HepG2 (cell line): Measurements from ENCODE around the gene OR4D6. TPM values are rescaled to one million over a fixed set of nuclear protein-coding genes. Genes with fewer than 3 reads are reported as not detected.

Experiments used
- ATAC-seq: fragments of 200-7000 bp; cut with Tn5 transposase; 3 replicates; pipeline ENCODE4 v1.9.1; 2020; ENCODE audit warnings: mild to moderate bottlenecking, moderate library complexity
- BruUV-seq: library from RNA; stranded (reverse); fragments of 400-500 nt; replicated peaks from 2 replicates; lab custom pipeline; 2021; lab: Mats Ljungman, UMichigan
- CTCF ChIA-PET: fragments of 300-600 bp; formaldehyde crosslinking; extraction: SDS; loops from one replicate; lab custom pipeline; 2021; ENCODE audit warnings: low total read pairs, inconsistent platforms, low intra/inter-chr PET ratio; lab: Yijun Ruan, JAX
- POLR2A ChIA-PET: fragments of 350-600 bp; sonication (Branson Sonifier 250); formaldehyde crosslinking; loops from one replicate; lab custom pipeline; 2020; ENCODE audit warnings: antibody characterized with exemption, inconsistent platforms; lab: Yijun Ruan, JAX
- DNase-seq: peaks from one replicate; pipeline ENCODE4 v3.0.0-alpha.2; 2015; ENCODE audit warnings: low spot score
- FAIRE-seq: peaks from 3 replicates; lab custom pipeline; 2011; peaks lifted over from hg19 to GRCh38; lab: Jason Lieb, UNC
- H2AFZ ChIP-seq: one replicate; pipeline ENCODE4 v1.6.1; 2011; ENCODE audit warnings: low read length, inconsistent platforms
- H3K27ac ChIP-seq: fragments of 300-600 bp; 3 replicates; pipeline ENCODE4 v1.8.0; 2011; ENCODE audit warnings: mixed run types, mild to moderate bottlenecking, mixed read lengths, low read length, inconsistent platforms; ENCODE audit not compliant: insufficient read depth; ENCODE audit errors: extremely low read length
- H3K27me3 ChIP-seq, 2 experiments: fragments of 200-600 bp in 1 of 2; 2 replicates in 1 of 2; 3 replicates in 1 of 2; pipeline versions ENCODE4 v1.6.0 to v1.8.0; 2011; ENCODE audit warnings: low read length in 2 of 2, mild to moderate bottlenecking in 2 of 2, moderate library complexity in 2 of 2, inconsistent platforms in 1 of 2; ENCODE audit not compliant: insufficient read depth in 2 of 2, control insufficient read depth in 1 of 2
- H3K36me3 ChIP-seq, 2 experiments: fragments of 200-600 bp in 1 of 2; replicated peaks in 1 of 2; 2 replicates in 1 of 2; 3 replicates in 1 of 2; pipeline versions ENCODE4 v1.5.1 to v1.8.0; 2011; ENCODE audit warnings: low read length in 2 of 2, inconsistent platforms in 1 of 2; ENCODE audit not compliant: insufficient read depth in 2 of 2, control insufficient read depth in 1 of 2
- H3K4me1 ChIP-seq: 2 replicates; pipeline ENCODE4 v1.5.1; 2012; ENCODE audit warnings: low read length, inconsistent platforms; ENCODE audit not compliant: insufficient read depth
- H3K4me2 ChIP-seq: 2 replicates; pipeline ENCODE4 v1.6.0; 2011; ENCODE audit warnings: low read depth, low read length, inconsistent platforms
- H3K4me3 ChIP-seq, 3 experiments: fragments of 200-600 bp in 1 of 3; sonication (generic), shearing (Covaris generic) in 1 of 3; replicated peaks in 1 of 3; 2 replicates each; pipeline ENCODE4 v1.5.1; 2011 to 2016; ENCODE audit warnings: low read length in 3 of 3, inconsistent platforms in 2 of 3, low read depth in 2 of 3, mild to moderate bottlenecking in 2 of 3, control low read depth in 1 of 3, mixed read lengths in 1 of 3; ENCODE audit not compliant: insufficient read depth in 1 of 3
- H3K79me2 ChIP-seq: one replicate; pipeline ENCODE4 v1.6.1; 2011; ENCODE audit warnings: low read length, inconsistent platforms; ENCODE audit not compliant: insufficient read depth
- H3K9ac ChIP-seq: 2 replicates; pipeline ENCODE4 v1.6.0; 2011; ENCODE audit warnings: mild to moderate bottlenecking, low read depth, low read length, inconsistent platforms; ENCODE audit not compliant: insufficient read depth
- H3K9me3 ChIP-seq: 2 replicates; pipeline ENCODE4 v1.5.1; 2012; ENCODE audit warnings: mild to moderate bottlenecking, low read length
- H4K20me1 ChIP-seq: 2 replicates; pipeline ENCODE4 v1.6.0; 2011; ENCODE audit warnings: inconsistent platforms, mild to moderate bottlenecking, low read length, moderate library complexity; ENCODE audit not compliant: insufficient read depth
- CEBPB ChIP-seq: IDR thresholded peaks from 2 replicates; pipeline ENCODE4 v1.6.1; 2011; ENCODE audit warnings: low read depth, low read length, improper control_type of control experiment, borderline replicate concordance
- HMGXB4 ChIP-seq, 2 experiments: sonication (generic) in 1 of 2; formaldehyde crosslinking in 1 of 2; IDR thresholded peaks; 2 replicates each; pipeline versions ENCODE4 v1.4.0 to v1.6.1; 2018 to 2020; ENCODE audit warnings: missing genetic modification reagents in 2 of 2, borderline replicate concordance in 1 of 2, low read depth in 1 of 2, mild to moderate bottlenecking in 1 of 2, missing biosample characterization in 1 of 2
- LBX2 ChIP-seq: sonication (generic); formaldehyde crosslinking; IDR thresholded peaks from 2 replicates; pipeline ENCODE4 v1.5.0; 2020; ENCODE audit warnings: missing genetic modification reagents, mild to moderate bottlenecking, borderline replicate concordance
- NAIF1 ChIP-seq: sonication (generic); formaldehyde crosslinking; IDR thresholded peaks from 2 replicates; pipeline ENCODE4 v1.5.0; 2020; ENCODE audit warnings: mild to moderate bottlenecking, missing genetic modification reagents, borderline replicate concordance
- NCOA1 ChIP-seq: sonication (generic); formaldehyde crosslinking; IDR thresholded peaks from 2 replicates; pipeline ENCODE4 v1.9.0; 2021; ENCODE audit warnings: missing genetic modification reagents
- NFE2L1 ChIP-seq: sonication (generic); formaldehyde crosslinking; IDR thresholded peaks from 2 replicates; pipeline ENCODE4 v1.4.0; 2020; ENCODE audit warnings: missing genetic modification reagents, mild to moderate bottlenecking, borderline replicate concordance
- SAP130 ChIP-seq: IDR thresholded peaks from 2 replicates; pipeline ENCODE4 v1.6.1; 2016; ENCODE audit warnings: low read depth
- SMARCC2 ChIP-seq: fragments of 450-650 bp; IDR thresholded peaks from 2 replicates; pipeline ENCODE4 v1.6.1; 2017; ENCODE audit warnings: antibody characterized with exemption, mild to moderate bottlenecking
- TMF1 ChIP-seq: sonication (generic); formaldehyde crosslinking; IDR thresholded peaks from 2 replicates; pipeline ENCODE4 v1.8.1; 2022; ENCODE audit warnings: low read depth, missing genetic modification reagents
- ZNF780A ChIP-seq: sonication (generic); formaldehyde crosslinking; IDR thresholded peaks from 2 replicates; pipeline ENCODE4 v1.8.0; 2022; ENCODE audit warnings: mild to moderate bottlenecking, missing genetic modification reagents, moderate library complexity
- WGBS: methylation state at CpG from one replicate; pipeline ENCODE4 v1.1.6; 2017; ENCODE audit warnings: low lambda C conversion rate; 5-methylcytosine and 5-hydroxymethylcytosine counted together
- in situ Hi-C: cut with HindIII; loops from 2 replicates; pipeline ENCODE4 v1.10.0; 2017; ENCODE audit warnings: low pct_unique_long_range_greater_than_20kb; ENCODE audit not compliant: extremely low pct_ligation_motif_present
- intact Hi-C: fragments of 100-400 bp; cut with micrococcal nuclease; formaldehyde crosslinking; loops from one replicate; pipeline ENCODE4 v1.10.0; 2022; ENCODE audit not compliant: unreplicated experiment
- polyA plus RNA-seq, 8 experiments: library from polyadenylated mRNA; depleted of rRNA in 3 of 8; stranded (reverse) in 7 of 8; unstranded in 1 of 8; fragments of >200 nt; fragmentation: Illumina TruSeq in 4 of 8; extraction: Trizol in 4 of 8; gene quantifications; 2 replicates each; pipeline versions ENCODE4 v1.2.1 to v1.2.3, GENCODE V29; 2011 to 2016; ENCODE audit warnings: low read depth in 4 of 8, missing spikeins in 1 of 8, mixed read lengths in 1 of 8; ENCODE audit not compliant: insufficient read depth in 1 of 8
- total RNA-seq, 5 experiments: library from RNA; depleted of rRNA; stranded (reverse); fragments of >200 nt; fragmentation: Illumina TruSeq; extraction: Trizol; gene quantifications; 2 replicates each; pipeline ENCODE4 v1.2.3, GENCODE V29; 2016; ENCODE audit warnings: low read depth in 1 of 5
- TF ChIP-seq, protein P1 (sequence below): IDR thresholded peaks from 2 replicates; pipeline ENCODE4 v1.6.1; 2016; ENCODE audit warnings: low read depth, control low read depth
- TF ChIP-seq, protein P2 (sequence below): sonication (generic); formaldehyde crosslinking; IDR thresholded peaks from 2 replicates; pipeline ENCODE4 v1.9.0; 2021; ENCODE audit warnings: missing genetic modification reagents, borderline replicate concordance

Gene OR4D6
- total and polyA plus RNA-seq, 2 of the 13 experiments (the other 11 are each of a cell fraction or from before 2014, with no cell fraction given) = not detected

GRCh38 chr11:59456661-59457060 lies at the start of gene OR4D6 (continued):
- no peak for TF ChIP-seq LBX2 (CRISPR knock-in tag)
- no peak for TF ChIP-seq TMF1 (CRISPR knock-in tag)
- TF ChIP-seq, all 625 proteins: peak for 0

DNA sequence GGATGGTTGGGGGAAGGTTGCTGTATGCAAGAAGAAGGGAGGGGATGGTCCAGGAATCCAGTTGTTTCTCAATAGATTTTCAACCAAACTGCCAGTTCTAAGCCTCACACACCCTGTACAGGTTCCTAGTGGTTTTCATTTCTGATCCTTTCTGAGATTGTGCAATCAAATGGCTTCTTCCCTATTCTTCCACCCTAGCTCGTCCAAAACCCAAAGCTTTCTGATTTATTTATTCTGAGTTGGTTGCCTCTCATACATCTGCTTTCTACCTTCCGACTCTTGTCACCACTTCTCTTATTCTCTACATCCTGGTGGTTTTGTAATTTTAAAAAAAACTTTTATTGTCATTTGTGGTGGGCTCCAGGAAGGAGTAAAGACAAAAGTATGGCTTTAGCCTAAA lies 43.1 kb upstream of the OR4D6 start:
- ChIA-PET POLR2A (no interaction called here), CTCF (no interaction called here)
- Histone ChIP-seq H3K27ac (no peak overlapping the region), H3K9me3 (no peaks in the 10 kb centered on the region), H3K27me3 (no peaks in the 10 kb centered on the region), H4K20me1 (no peaks in the 10 kb centered on the region), H3K4me2 (no peak overlapping the region), H3K36me3 (no peaks in the 10 kb centered on the region), H2AFZ (no peak overlapping the region), H3K79me2 (no peaks in the 10 kb centered on the region), H3K4me3 (no peak overlapping the region), H3K4me1 (no peaks in the 10 kb centered on the region), H3K9ac (no peak overlapping the region)
- in situ Hi-C loops = no loop called here
- ATAC-seq (no peak), DNase-seq (no peak), FAIRE-seq (no peak)
- intact Hi-C loops = no loop called here
- WGBS = 2% methylated on average over 2 of the region's 2 CpGs
- no TSS peak for BruUV-seq
- no peak for TF ChIP-seq SMARCC2
- peak; percentile 54; the same call in 1 of the 2 replicates for TF ChIP-seq CEBPB

DNA sequence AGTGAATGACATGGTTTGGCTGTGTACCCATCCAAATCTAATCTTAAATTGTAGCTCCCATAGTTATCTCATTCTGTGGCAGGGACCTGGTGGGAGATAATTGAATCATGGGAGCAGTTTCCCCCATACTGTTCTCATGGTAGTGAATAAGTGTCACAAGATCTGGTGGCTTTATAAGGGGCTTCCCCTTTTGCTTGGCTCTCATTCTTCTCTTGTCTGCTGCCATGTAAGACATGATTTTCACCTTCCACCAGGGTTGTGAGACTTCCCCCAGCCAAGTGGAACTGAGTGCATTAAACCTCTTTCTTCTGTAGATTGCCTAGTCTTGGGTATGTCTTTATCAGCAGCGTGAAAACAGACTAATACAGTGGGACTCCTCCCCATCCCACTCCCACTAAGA lies 41.6 kb upstream of the OR4D6 start:
- POLR2A ChIA-PET = no interaction called here
- BruUV-seq = no TSS peak
- TF ChIP-seq, protein P1, sequence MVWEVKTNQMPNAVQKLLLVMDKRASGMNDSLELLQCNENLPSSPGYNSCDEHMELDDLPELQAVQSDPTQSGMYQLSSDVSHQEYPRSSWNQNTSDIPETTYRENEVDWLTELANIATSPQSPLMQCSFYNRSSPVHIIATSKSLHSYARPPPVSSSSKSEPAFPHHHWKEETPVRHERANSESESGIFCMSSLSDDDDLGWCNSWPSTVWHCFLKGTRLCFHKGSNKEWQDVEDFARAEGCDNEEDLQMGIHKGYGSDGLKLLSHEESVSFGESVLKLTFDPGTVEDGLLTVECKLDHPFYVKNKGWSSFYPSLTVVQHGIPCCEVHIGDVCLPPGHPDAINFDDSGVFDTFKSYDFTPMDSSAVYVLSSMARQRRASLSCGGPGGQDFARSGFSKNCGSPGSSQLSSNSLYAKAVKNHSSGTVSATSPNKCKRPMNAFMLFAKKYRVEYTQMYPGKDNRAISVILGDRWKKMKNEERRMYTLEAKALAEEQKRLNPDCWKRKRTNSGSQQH (CRISPR knock-in tag) = no peak
- no peak for TF ChIP-seq ZNF780A (CRISPR knock-in tag)
- no peak for TF ChIP-seq NFE2L1 (CRISPR knock-in tag)
- no peak for TF ChIP-seq SAP130
- no peak for TF ChIP-seq HMGXB4 (CRISPR knock-in tag; IDR thresholded peaks at IDR 0.05; ENCODE audit: borderline replicate concordance in 1 of 2, low read depth in 1 of 2)
- TF ChIP-seq NAIF1 (CRISPR knock-in tag) = no peak
- TF ChIP-seq, protein P2, sequence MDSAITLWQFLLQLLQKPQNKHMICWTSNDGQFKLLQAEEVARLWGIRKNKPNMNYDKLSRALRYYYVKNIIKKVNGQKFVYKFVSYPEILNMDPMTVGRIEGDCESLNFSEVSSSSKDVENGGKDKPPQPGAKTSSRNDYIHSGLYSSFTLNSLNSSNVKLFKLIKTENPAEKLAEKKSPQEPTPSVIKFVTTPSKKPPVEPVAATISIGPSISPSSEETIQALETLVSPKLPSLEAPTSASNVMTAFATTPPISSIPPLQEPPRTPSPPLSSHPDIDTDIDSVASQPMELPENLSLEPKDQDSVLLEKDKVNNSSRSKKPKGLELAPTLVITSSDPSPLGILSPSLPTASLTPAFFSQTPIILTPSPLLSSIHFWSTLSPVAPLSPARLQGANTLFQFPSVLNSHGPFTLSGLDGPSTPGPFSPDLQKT (CRISPR knock-in tag) = no peak
- no peak for TF ChIP-seq NCOA1 (CRISPR knock-in tag)

More for the DNA sequence above, 41.6 kb upstream of the OR4D6 start:
- no peaks in the 10 kb centered on the region for H3K9me3 ChIP-seq
- CTCF ChIA-PET = no interaction called here
- WGBS = 0% methylated on average over 1 of the region's 1 CpG
- no peak overlapping the region for H3K4me3 ChIP-seq
- no peaks in the 10 kb centered on the region for H3K27me3 ChIP-seq
- H3K4me2 ChIP-seq = no peak overlapping the region
- no peaks in the 10 kb centered on the region for H4K20me1 ChIP-seq
- H3K36me3 ChIP-seq = no peaks in the 10 kb centered on the region
- H2AFZ ChIP-seq = no peak overlapping the region
- DNase-seq (no peak), FAIRE-seq (no peak), ATAC-seq (no peak)
- no peak overlapping the region for H3K9ac ChIP-seq
- H3K27ac ChIP-seq = no peak overlapping the region
- in situ Hi-C loops (no loop called here), intact Hi-C loops (no loop called here)
- H3K79me2 ChIP-seq = no peaks in the 10 kb centered on the region
- H3K4me1 ChIP-seq = no peaks in the 10 kb centered on the region
